AML-193 (cell line): ENCODE data around the gene COL4A2.

Source experiments
- DNase-seq, 2 experiments: peaks; one replicate each; lab custom pipeline; 2025; lab: John Stamatoyannopoulos, UW

The COL4A2 gene

GRCh38 chr13:110533771-110534670 lies 226.9 kb downstream of the COL4A2 start:
- DNase-seq, result no peak

GRCh38 chr13:110535526-110535925 lies 228.4 kb downstream of the COL4A2 start:
- DNase-seq, result no peak

GRCh38 chr13:110536006-110536693 lies 229.1 kb downstream of the COL4A2 start:
- DNase-seq, result peak; percentile 99

GRCh38 chr13:110538632-110539031 lies 231.5 kb downstream of the COL4A2 start:
- no peak for DNase-seq

GRCh38 chr13:110539894-110540293 lies 232.8 kb downstream of the COL4A2 start:
- DNase-seq, result no peak

- DNase-seq, result no peak
These were observed 233.9 kb downstream of the COL4A2 start for GRCh38 chr13:110540871-110541525.

GRCh38 chr13:110541526-110541920 lies 234.4 kb downstream of the COL4A2 start:
- DNase-seq, result no peak

- DNase-seq, result no peak
These were observed 235.2 kb downstream of the COL4A2 start for GRCh38 chr13:110542169-110542796.

- DNase-seq, result no peak
These were observed 239.3 kb downstream of the COL4A2 start for GRCh38 chr13:110546378-110546777.

GRCh38 chr13:110546926-110547325 lies 239.8 kb downstream of the COL4A2 start:
- DNase-seq, result no peak

- no peak for DNase-seq
These were observed 242.1 kb downstream of the COL4A2 start for GRCh38 chr13:110548891-110549794.

GRCh38 chr13:110549795-110550160 lies 242.7 kb downstream of the COL4A2 start:
- no peak for DNase-seq

- DNase-seq, result no peak
These were observed 244.2 kb downstream of the COL4A2 start for GRCh38 chr13:110551284-110551683.

- DNase-seq, result no peak
These were observed 245.7 kb downstream of the COL4A2 start for GRCh38 chr13:110552767-110553166.

GRCh38 chr13:110553417-110553816 lies 246.3 kb downstream of the COL4A2 start:
- DNase-seq, result no peak

- no peak for DNase-seq
These were observed 247.2 kb downstream of the COL4A2 start for GRCh38 chr13:110554227-110554836.

- no peak for DNase-seq
These were observed 247.9 kb downstream of the COL4A2 start for GRCh38 chr13:110554946-110555345.

GRCh38 chr13:110555601-110556223 lies 248.6 kb downstream of the COL4A2 start:
- peak; percentile 83 to 94 for DNase-seq

- no peak for DNase-seq
These were observed 249.1 kb downstream of the COL4A2 start for GRCh38 chr13:110556224-110556606.

GRCh38 chr13:110557082-110557481 lies 250.0 kb downstream of the COL4A2 start:
- no peak for DNase-seq
